Epithelial cell of proximal tubule (primary cell): ENCODE measurements around the gene SPEG. TPM values are rescaled to one million over a fixed set of nuclear protein-coding genes. Genes with fewer than 3 reads are reported as not detected.
A peak's percentile ranks its signal among the peaks of the same experiment; 100 is the strongest.

Experiments used
- DNase-seq: peaks from one replicate; pipeline ENCODE4 v3.0.0-alpha.2; 2011; ENCODE audit warnings: low read depth
- H3K4me3 ChIP-seq: 2 replicates; pipeline ENCODE4 v1.5.1; 2011; ENCODE audit warnings: low read depth, mild to moderate bottlenecking, low read length
- CTCF ChIP-seq: conservative IDR thresholded peaks from 2 replicates; pipeline ENCODE4 v1.5.1; 2012; ENCODE audit warnings: low read depth, mild to moderate bottlenecking, low read length
- total RNA-seq: library from RNA; depleted of rRNA; stranded (reverse); fragments of >200 nt; gene quantifications from 2 replicates; pipeline ENCODE4 v1.2.3, GENCODE V29; 2015

Gene SPEG
- total RNA-seq, 1 donor from 2014 or later, result 28.3 TPM

GRCh38 chr2:219442256-219443015 is 7.8 kb downstream of the SPEG start:
- peak overlapping the region; percentile 44 for H3K4me3 ChIP-seq
- DNase-seq, result no peak
- TF ChIP-seq CTCF, result no peak

- no peak overlapping the region for H3K4me3 ChIP-seq
- TF ChIP-seq CTCF, result no peak
- DNase-seq, result no peak
These were observed 8.5 kb downstream of the SPEG start for GRCh38 chr2:219443016-219443696.

- no peak for DNase-seq
- H3K4me3 ChIP-seq, result no peak overlapping the region
- TF ChIP-seq CTCF, result no peak
These were observed 9.0 kb downstream of the SPEG start for GRCh38 chr2:219443697-219444023.

- DNase-seq, result no peak
- H3K4me3 ChIP-seq, result no peak overlapping the region
- TF ChIP-seq CTCF, result no peak
These were observed 10.0 kb downstream of the SPEG start for GRCh38 chr2:219444566-219445091.

GRCh38 chr2:219445220-219445640 is 10.6 kb downstream of the SPEG start:
- DNase-seq, result no peak
- H3K4me3 ChIP-seq, result no peak overlapping the region
- TF ChIP-seq CTCF, result no peak

- no peak overlapping the region for H3K4me3 ChIP-seq
- DNase-seq, result no peak
- no peak for TF ChIP-seq CTCF
These were observed 11.5 kb downstream of the SPEG start for GRCh38 chr2:219446101-219446504.
